Ascending aorta (tissue), 2 donors: ENCODE data around the gene DCAF17. TPM values are rescaled to one million over a fixed set of nuclear protein-coding genes. Genes with fewer than 3 reads are reported as not detected.
"Not testable (repeated sequence)": the region's sequence is repeated elsewhere in the genome, so short reads cannot be mapped to it uniquely, and the experiment has no call there.

Source experiments
- DNase-seq, 2 donors: peaks; one replicate each; pipeline ENCODE4 v3.0.0-alpha.2; 2019; ENCODE audit warnings: low spot score in 2 of 2
- H3K27ac ChIP-seq, 2 donors: fragments of 200-600 bp; sonication (generic); one replicate each; pipeline ENCODE4 v1.5.1; 2016 to 2017; ENCODE audit warnings: mild to moderate bottlenecking in 1 of 2
- H3K27me3 ChIP-seq: fragments of 200-600 bp; sonication (generic); one replicate; pipeline ENCODE4 v1.5.1; 2017
- H3K36me3 ChIP-seq, 2 donors: fragments of 200-600 bp; sonication (generic); one replicate each; pipeline ENCODE4 v1.5.1; 2016
- H3K4me1 ChIP-seq, 2 donors: fragments of 200-600 bp; sonication (generic); one replicate each; pipeline ENCODE4 v1.5.1; 2016 to 2017; ENCODE audit warnings: mild to moderate bottlenecking in 1 of 2
- H3K4me3 ChIP-seq, 2 donors: fragments of 200-600 bp; sonication (generic); one replicate each; pipeline ENCODE4 v1.5.1; 2016 to 2017; ENCODE audit warnings: mild to moderate bottlenecking in 1 of 2
- H3K9me3 ChIP-seq, 2 donors: fragments of 200-600 bp; sonication (generic); one replicate each; pipeline ENCODE4 v1.5.1; 2016
- CTCF ChIP-seq, 3 experiments: fragments of 200-600 bp in 2 of 3; fragments of 450-650 bp in 1 of 3; sonication (generic) in 2 of 3; IDR thresholded peaks; one replicate each; pipeline ENCODE4 v1.5.1; 2016 to 2019; ENCODE audit warnings: antibody characterized with exemption in 3 of 3, mild to moderate bottlenecking in 1 of 3, moderate library complexity in 1 of 3
- intact Hi-C: fragments of 100-400 bp; cut with DNase I; formaldehyde crosslinking; loops from one replicate; pipeline ENCODE4 v1.15.1; 2023
- total RNA-seq: library from RNA; depleted of rRNA; stranded (reverse); fragments of >200 nt; gene quantifications from one replicate; pipeline ENCODE4 v1.1.0, GENCODE V29; 2016

The DCAF17 gene
- total RNA-seq, 1 donor from 2014 or later, result 22.6 TPM

- Histone ChIP-seq H3K4me1 (peaks cover 0 to 23% of the 10 kb centered on the region in 2 donors), H3K27me3 (no peaks in the 10 kb centered on the region), H3K4me3 (peak overlapping the region; percentile 72 to 90), H3K9me3 (no peaks in the 10 kb centered on the region), H3K36me3 (no peaks in the 10 kb centered on the region), H3K27ac (peak overlapping the region; percentile 94 to 97)
- TF ChIP-seq CTCF (IDR thresholded peaks at IDR 0.05), result no peak
- intact Hi-C loops, result loop anchor here (1.0 to 5.0 kb wide), 5 partner anchors 41 to 551 kb away; partner anchors contain the start of genes DYNC1I2, HAT1 and TLK1
- DNase-seq, result peak; percentile 54 to 90
Measured at GRCh38 chr2:171523088-171524017, 89.3 kb downstream of the DCAF17 start.

- Histone ChIP-seq H3K27me3 (no peaks in the 10 kb centered on the region), H3K9me3 (no peaks in the 10 kb centered on the region), H3K4me1 (peaks cover 0 to 23% of the 10 kb centered on the region in 2 donors), H3K36me3 (no peaks in the 10 kb centered on the region), H3K4me3 (peak overlapping the region; percentile 72 to 90), H3K27ac (peak overlapping the region; percentile 94 to 97)
- intact Hi-C loops, result loop anchor here (1.0 to 5.0 kb wide), 5 partner anchors 42 to 552 kb away; partner anchors contain the start of genes DYNC1I2, HAT1 and TLK1
- TF ChIP-seq CTCF (IDR thresholded peaks at IDR 0.05), result no peak
- DNase-seq, result peak in 1 of 2 donors; percentile 64
Measured at GRCh38 chr2:171524018-171524401, 90.0 kb downstream of the DCAF17 start.

DNA sequence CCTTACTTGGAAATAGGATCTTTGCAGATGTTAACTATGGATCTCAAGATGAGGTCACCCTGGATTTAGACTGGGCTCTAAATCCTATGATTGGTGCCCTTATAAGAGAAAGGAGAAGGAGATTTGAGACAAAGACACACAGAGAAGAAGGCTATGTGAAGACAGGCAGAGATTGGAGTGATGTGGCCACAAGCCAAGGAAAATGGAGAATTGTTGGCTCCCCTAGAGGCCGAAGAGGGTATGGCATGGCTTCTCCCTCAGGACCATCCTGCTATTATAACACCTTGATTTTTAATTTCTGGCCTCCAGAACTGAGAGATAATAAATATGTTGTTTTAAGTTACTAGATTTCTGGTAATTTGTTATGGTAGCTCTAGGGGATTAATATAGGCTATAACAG is 95.9 kb downstream of the DCAF17 start:
- DNase-seq, result no peak
- H3K36me3 ChIP-seq, result peaks cover 0 to 5% of the 10 kb centered on the region in 2 donors
- H3K27ac ChIP-seq, result peak overlapping the region; percentile 75 to 77
- H3K27me3 ChIP-seq, result no peaks in the 10 kb centered on the region
- H3K4me1 ChIP-seq, result peaks cover 4 to 35% of the 10 kb centered on the region in 2 donors
- intact Hi-C loops, result no loop called here
- TF ChIP-seq CTCF (IDR thresholded peaks at IDR 0.05), result peak in 2 of 3 experiments; percentile 33 to 44
- no peak overlapping the region for H3K4me3 ChIP-seq
- no peaks in the 10 kb centered on the region for H3K9me3 ChIP-seq

DNA sequence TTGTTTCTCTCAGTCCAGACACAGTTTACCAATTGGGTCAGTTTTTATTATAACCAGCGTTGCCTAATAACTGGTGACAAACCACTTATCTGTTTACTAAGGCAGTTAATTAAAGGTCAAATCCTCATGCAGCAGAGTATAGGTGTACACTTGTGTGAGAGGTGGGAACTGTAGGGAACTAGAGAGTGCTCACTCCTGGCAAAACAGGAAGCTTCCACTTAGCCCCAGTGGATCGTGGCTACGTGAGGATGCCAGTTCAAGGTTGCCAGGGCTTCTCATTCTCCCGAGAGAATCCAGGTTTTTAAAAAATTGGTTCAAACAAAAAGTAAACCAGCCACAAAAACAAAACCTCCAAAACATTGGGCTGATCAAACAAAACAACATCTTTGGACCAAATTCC is 96.4 kb downstream of the DCAF17 start:
- DNase-seq, result no peak
- peak overlapping the region; percentile 33 to 46 for H3K4me3 ChIP-seq
- H3K36me3 ChIP-seq, result peaks cover 0 to 5% of the 10 kb centered on the region in 2 donors
- H3K27me3 ChIP-seq, result no peaks in the 10 kb centered on the region
- peak overlapping the region; percentile 75 to 77 for H3K27ac ChIP-seq
- intact Hi-C loops, result no loop called here
- H3K9me3 ChIP-seq, result no peaks in the 10 kb centered on the region
- H3K4me1 ChIP-seq, result peaks cover 4 to 31% of the 10 kb centered on the region in 2 donors
- TF ChIP-seq CTCF (IDR thresholded peaks at IDR 0.05), result no peak

GRCh38 chr2:171530859-171531258 is 96.8 kb downstream of the DCAF17 start:
- H3K27me3 ChIP-seq, H3K36me3 ChIP-seq, intact Hi-C loops, DNase-seq, H3K9me3 ChIP-seq: not testable (repeated sequence)
- peak overlapping the region; percentile 33 to 46 for H3K4me3 ChIP-seq
- H3K27ac ChIP-seq, result peak overlapping the region; percentile 75 to 77
- H3K4me1 ChIP-seq, result peaks cover 4 to 28% of the 10 kb centered on the region in 2 donors

GRCh38 chr2:171531291-171531690 is 97.3 kb downstream of the DCAF17 start:
- DNase-seq, result peak in 1 of 2 donors; percentile 74
- peaks cover 0 to 5% of the 10 kb centered on the region in 2 donors for H3K36me3 ChIP-seq
- peaks cover 4 to 27% of the 10 kb centered on the region in 2 donors for H3K4me1 ChIP-seq
- H3K4me3 ChIP-seq, result peak overlapping the region; percentile 33 to 46
- intact Hi-C loops, result no loop called here
- H3K9me3 ChIP-seq, result no peaks in the 10 kb centered on the region
- no peak for TF ChIP-seq CTCF (IDR thresholded peaks at IDR 0.05)
- H3K27ac ChIP-seq, result peak overlapping the region; percentile 75 to 77
- no peaks in the 10 kb centered on the region for H3K27me3 ChIP-seq
